Measurements from ENCODE around the gene ITGA1. TPM values are rescaled to one million over a fixed set of nuclear protein-coding genes. Genes with fewer than 3 reads are reported as not detected.

The ITGA1 gene
- total and polyA plus RNA-seq, 2 of the 13 experiments (the other 11 are each of a cell fraction or from before 2014, with no cell fraction given), result 23.1 to 28.6 TPM

GRCh38 chr5:52989781-52990527 lies 202.2 kb downstream of the ITGA1 start (continued):
- TF ChIP-seq MAZ (IDR thresholded peaks at IDR 0.05; ENCODE audit: borderline replicate concordance, low read depth, low read length) (no peak), MAZ (CRISPR knock-in tag; IDR thresholded peaks at IDR 0.05; ENCODE audit: low read depth) (no peak), MNT (IDR thresholded peaks at IDR 0.05) (0 out of 2 replicates have a peak, but pooled peaks have one; percentile 2), TERF1 (CRISPR knock-in tag; IDR thresholded peaks at IDR 0.05) (no peak), FOXA1 (IDR thresholded peaks at IDR 0.05) (no peak), FOXA1 (CRISPR knock-in tag; IDR thresholded peaks at IDR 0.05) (no peak), GRHL1 (CRISPR knock-in tag; conservative IDR thresholded peaks at IDR 0.05) (no peak), MTF2 (CRISPR knock-in tag; IDR thresholded peaks at IDR 0.05; ENCODE audit: borderline replicate concordance) (peak; percentile 91; the same call in 1 of the 2 replicates), ZNF766 (CRISPR knock-in tag; IDR thresholded peaks at IDR 0.05; ENCODE audit: borderline replicate concordance) (0 out of 2 replicates have a peak, but pooled peaks have one; percentile 22), PAX8 (CRISPR knock-in tag; IDR thresholded peaks at IDR 0.05; ENCODE audit: borderline replicate concordance) (0 out of 2 replicates have a peak, but pooled peaks have one; percentile 83), GFI1 (CRISPR knock-in tag; IDR thresholded peaks at IDR 0.05; ENCODE audit: borderline replicate concordance) (peak; percentile 26; the same call in 1 of the 2 replicates), FOXC1 (CRISPR knock-in tag; IDR thresholded peaks at IDR 0.05; ENCODE audit: borderline replicate concordance) (0 out of 2 replicates have a peak, but pooled peaks have one; percentile 56), CTCF (CRISPR knock-in tag; IDR thresholded peaks at IDR 0.05) (peak; percentile 37), ZNF687 (CRISPR knock-in tag; IDR thresholded peaks at IDR 0.05) (0 out of 2 replicates have a peak, but pooled peaks have one; percentile 5), HBP1 (CRISPR knock-in tag; IDR thresholded peaks at IDR 0.05; ENCODE audit: low read depth) (peak; percentile 21; the same call in 1 of the 2 replicates)

Data from HepG2 (cell line).